Measurements from ENCODE around the gene TCF20.

TCF20 gene

DNA sequence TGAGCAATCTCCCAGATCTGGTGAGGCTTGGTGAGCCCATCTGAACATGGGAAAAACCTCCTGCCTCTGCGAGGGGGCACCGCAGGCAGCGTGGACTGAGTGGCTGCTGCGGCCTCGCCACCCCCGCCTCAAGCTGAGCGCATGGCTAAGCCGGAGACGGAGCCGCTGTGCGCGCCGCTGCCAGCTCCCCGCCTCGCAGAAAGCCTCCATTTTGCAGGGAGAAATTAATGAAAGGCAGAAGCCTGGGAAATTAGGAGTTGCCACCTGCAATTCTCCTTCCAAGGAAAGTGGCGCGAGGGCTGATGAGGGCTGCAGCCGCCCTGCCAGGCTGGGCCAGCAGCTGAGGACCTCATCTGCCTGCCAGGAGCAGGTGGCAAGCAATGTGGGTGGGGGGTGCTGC, 35.6 kb upstream of the TCF20 start:
- Histone ChIP-seq H3K9me3 (ENCODE audit: control insufficient read depth, insufficient read depth, low read length) (no peaks in the 10 kb centered on the region), H3K4me1 (ENCODE audit: insufficient read depth, low read length) (peaks cover 27% of the 10 kb centered on the region), H3K36me3 (ENCODE audit: insufficient read depth, low read length) (no peaks in the 10 kb centered on the region)

GRCh38 chr22:42304324-42304790, 33.9 kb upstream of the TCF20 start:
- Histone ChIP-seq H3K4me1 (ENCODE audit: insufficient read depth, low read length) (peaks cover 30% of the 10 kb centered on the region), H3K36me3 (ENCODE audit: insufficient read depth, low read length) (no peaks in the 10 kb centered on the region), H3K9ac (ENCODE audit: low read depth, low read length) (peak overlapping the region; percentile 35; the same call in 1 of the 2 replicates), H3K9me3 (ENCODE audit: control insufficient read depth, insufficient read depth, low read length) (no peaks in the 10 kb centered on the region)

More for the DNA sequence above, 35.6 kb upstream of the TCF20 start:
- no peak overlapping the region for H3K9ac ChIP-seq (ENCODE audit: low read depth, low read length)

DNA sequence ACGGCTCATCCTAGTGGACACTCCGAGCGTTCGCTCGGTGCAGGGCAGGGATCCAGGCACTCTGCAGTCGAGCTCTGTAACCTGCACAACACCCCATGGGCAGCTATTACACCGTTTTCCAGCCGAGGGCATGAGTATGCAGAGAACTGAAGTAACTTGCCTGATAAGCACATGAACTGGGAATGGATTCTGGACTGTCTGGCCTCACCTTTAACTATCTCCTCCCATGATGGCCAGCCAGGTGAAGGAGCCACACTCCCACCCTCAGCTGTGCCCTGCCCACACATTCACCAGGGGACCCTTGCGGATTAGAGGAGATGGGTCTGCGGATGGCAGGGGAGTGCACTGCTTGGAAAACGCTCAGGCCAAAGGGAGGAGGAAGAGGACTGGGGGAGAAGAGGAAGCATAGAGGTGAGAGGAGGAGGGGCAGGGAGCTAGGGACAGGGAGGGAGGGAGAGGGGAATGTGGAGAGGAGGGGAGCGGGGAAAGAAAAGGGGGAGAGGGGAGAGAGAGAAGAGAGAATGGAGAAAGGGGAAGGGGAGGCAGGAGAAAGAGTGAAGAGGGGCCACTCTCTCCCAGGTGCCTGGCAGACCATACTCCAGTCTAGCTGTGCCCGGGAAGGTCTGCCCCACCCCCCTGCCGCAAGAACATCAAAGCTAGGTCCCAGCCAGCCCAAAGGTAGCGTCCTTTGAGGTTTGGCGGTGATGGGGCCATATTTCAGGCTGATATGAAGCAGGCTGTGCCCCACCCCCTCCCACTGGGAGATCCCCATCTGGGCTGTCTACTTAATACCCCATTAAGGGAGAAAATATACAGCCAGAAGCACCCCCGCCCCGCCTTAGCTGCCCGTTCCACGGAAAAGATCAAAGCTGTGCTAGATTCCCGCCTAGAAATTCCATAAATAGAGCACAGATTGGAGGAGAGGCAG, 33.2 kb upstream of the TCF20 start:
- H3K4me1 ChIP-seq (ENCODE audit: insufficient read depth, low read length) = peaks cover 37% of the 10 kb centered on the region
- no peaks in the 10 kb centered on the region for H3K36me3 ChIP-seq (ENCODE audit: insufficient read depth, low read length)
- peak overlapping the region; percentile 35; the same call in 1 of the 2 replicates for H3K9ac ChIP-seq (ENCODE audit: low read depth, low read length)
- no peaks in the 10 kb centered on the region for H3K9me3 ChIP-seq (ENCODE audit: control insufficient read depth, insufficient read depth, low read length)

DNA sequence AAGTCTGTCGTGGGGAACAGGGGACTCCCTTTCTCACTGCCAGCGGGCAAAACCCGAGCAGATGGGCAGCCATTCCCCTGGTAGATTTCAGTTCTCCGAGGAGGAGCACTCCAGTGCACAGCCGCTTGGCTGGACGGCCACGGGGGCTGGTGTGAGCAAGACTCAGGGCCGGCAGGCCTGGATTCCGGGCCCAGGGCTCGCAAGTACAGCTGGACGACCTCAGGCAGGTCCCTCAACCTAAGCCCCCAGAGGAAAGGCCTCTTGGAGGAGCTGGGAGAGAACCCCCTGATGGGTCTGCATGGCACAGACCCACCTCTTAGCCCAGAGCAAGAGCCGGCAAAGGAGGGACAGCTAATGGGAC, 31.3 kb upstream of the TCF20 start:
- H3K4me1 ChIP-seq (ENCODE audit: insufficient read depth, low read length) = peaks cover 49% of the 10 kb centered on the region
- no peaks in the 10 kb centered on the region for H3K36me3 ChIP-seq (ENCODE audit: insufficient read depth, low read length)
- no peak overlapping the region for H3K9ac ChIP-seq (ENCODE audit: low read depth, low read length)
- H3K9me3 ChIP-seq (ENCODE audit: control insufficient read depth, insufficient read depth, low read length) = no peaks in the 10 kb centered on the region

DNA sequence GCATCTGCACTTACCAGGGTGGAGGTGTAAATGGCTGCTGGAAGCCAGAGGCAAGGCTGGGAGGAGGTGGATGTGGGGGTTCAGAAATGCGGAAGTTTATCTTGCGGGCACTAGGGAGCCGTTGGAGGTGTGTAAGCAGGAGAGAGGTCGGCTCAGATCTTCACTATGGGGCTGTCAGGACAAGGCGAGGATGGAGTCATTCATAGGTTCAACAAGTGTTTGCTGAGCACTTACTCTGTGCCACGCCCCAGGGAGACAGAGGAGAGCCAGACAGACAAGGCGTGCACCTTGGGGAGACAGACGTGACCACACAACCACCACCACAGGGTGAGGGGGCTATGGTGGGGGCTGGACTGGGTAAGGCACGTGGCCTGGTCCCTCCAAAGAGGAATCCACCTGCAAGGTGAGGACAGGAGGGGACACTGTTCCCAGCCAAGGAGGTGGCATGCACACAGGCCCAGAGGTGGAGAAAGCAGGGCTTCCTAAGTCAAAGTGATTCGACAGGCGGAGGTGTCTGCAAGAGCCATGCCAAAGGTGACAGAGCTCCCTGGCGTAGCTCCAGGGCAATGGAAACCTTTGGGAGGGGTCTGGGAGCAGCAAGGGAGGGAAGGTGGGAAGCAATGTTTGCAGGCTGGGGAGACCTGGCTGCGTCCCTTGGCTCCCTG, 30.8 kb upstream of the TCF20 start:
- H3K4me1 ChIP-seq (ENCODE audit: insufficient read depth, low read length) = peaks cover 49% of the 10 kb centered on the region
- H3K9ac ChIP-seq (ENCODE audit: low read depth, low read length) = no peak overlapping the region
- no peaks in the 10 kb centered on the region for H3K9me3 ChIP-seq (ENCODE audit: control insufficient read depth, insufficient read depth, low read length)
- no peaks in the 10 kb centered on the region for H3K36me3 ChIP-seq (ENCODE audit: insufficient read depth, low read length)

DNA sequence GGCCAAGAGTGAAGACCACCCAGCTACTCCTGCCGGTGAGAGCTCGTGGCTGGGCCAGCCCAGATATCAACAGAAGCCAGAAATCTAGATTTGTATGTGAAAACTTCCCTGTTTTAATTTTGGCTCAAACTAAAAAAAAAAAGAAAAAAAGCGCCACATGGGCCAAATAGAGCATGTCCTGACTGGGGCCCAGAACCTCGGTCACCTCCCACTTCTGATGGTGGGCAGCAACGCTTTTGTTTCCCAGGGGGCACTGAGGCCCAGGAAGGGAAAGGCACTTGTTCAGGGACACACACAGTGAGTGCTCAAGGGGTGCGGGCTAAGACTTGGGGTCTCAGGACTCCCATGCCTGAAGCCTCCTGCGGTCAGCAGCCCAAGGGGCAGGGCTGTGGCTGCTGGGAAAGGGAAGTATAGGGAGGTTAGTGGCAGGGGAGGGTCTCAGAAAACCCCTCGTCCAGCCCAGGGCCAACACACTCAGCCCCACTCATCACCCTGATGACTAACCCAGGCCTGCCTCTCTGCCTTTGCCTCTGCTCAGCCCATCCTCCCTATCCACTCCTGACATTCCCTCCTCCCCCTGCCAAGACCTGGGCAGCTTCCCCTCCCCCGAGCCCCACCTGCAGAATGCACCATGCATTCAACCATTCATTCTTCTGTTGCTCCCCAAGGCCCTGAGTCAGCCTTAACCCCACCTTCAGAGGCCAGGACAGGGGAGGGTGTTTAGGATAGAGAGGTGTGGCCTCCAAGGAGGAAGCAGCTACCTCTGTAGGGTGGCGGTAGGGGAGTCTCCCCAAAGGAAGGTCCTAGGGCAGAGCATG, 30.0 kb upstream of the TCF20 start:
- no peaks in the 10 kb centered on the region for H3K9me3 ChIP-seq (ENCODE audit: control insufficient read depth, insufficient read depth, low read length)
- peaks cover 49% of the 10 kb centered on the region for H3K4me1 ChIP-seq (ENCODE audit: insufficient read depth, low read length)
- H3K9ac ChIP-seq (ENCODE audit: low read depth, low read length) = peak overlapping the region; percentile 54
- H3K36me3 ChIP-seq (ENCODE audit: insufficient read depth, low read length) = no peaks in the 10 kb centered on the region

DNA sequence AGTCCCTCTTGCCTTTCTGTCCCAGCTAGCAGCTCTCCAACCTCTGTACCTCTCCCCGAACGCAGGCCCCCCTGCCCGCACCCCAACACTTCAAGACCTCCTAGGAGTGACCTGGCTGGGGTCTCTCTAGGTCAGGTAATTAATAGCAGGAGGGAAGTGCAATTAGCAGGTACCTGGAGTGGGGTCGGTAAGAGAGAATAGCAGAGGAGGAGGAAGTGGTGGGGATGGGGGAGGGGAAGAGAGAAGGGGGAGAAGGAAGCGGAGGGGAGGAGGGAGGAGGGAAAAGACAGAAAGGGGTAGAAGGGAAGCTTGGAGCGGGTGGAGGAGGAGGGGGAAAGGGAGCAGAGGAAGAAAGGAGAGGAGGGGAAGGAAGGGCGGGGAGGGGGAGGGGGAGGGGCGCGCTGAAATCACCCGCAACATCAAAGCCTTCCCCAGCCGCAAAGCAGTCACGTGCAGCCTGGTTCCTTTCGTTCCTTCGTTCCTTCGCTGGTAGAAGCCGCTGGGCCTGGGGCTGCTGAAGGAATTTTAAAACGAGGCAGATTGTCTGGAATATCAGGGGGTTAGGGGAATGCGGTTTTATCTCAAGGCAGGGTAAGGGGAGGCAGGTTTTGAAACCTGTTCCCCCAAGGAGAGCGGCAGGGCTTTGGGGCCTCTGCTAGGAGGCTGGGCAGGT, 29.3 kb upstream of the TCF20 start:
- Histone ChIP-seq H3K9me3 (ENCODE audit: control insufficient read depth, insufficient read depth, low read length) (no peaks in the 10 kb centered on the region), H3K9ac (ENCODE audit: low read depth, low read length) (peak overlapping the region; percentile 54), H3K4me1 (ENCODE audit: insufficient read depth, low read length) (peaks cover 49% of the 10 kb centered on the region), H3K36me3 (ENCODE audit: insufficient read depth, low read length) (no peaks in the 10 kb centered on the region)

GRCh38 chr22:42298746-42299145, 28.3 kb upstream of the TCF20 start:
- no peak overlapping the region for H3K9ac ChIP-seq (ENCODE audit: low read depth, low read length)
- H3K4me1 ChIP-seq (ENCODE audit: insufficient read depth, low read length) = peaks cover 47% of the 10 kb centered on the region
- H3K36me3 ChIP-seq (ENCODE audit: insufficient read depth, low read length) = no peaks in the 10 kb centered on the region
- no peaks in the 10 kb centered on the region for H3K9me3 ChIP-seq (ENCODE audit: control insufficient read depth, insufficient read depth, low read length)

DNA sequence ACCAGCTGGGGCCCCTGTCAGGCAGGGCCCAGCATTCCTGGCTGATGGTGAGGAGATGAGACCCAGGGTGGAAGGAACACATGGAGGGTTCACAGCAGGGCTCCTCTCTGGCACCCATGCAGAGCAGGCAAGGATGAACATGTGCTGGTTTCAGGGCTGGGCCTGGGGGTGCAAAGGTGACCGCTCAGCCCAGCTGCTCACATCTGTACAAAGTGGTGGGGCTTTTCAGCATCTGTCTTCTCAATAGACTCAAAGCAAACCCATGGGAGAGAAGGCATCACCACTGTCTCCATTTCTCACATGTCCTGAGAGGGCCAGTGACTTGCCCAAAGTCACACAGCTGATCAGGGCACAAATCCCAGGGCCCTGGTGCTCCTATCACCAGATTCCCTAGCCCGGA, 27.3 kb upstream of the TCF20 start:
- Histone ChIP-seq H3K9ac (ENCODE audit: low read depth, low read length) (no peak overlapping the region), H3K36me3 (ENCODE audit: insufficient read depth, low read length) (no peaks in the 10 kb centered on the region), H3K9me3 (ENCODE audit: control insufficient read depth, insufficient read depth, low read length) (no peaks in the 10 kb centered on the region), H3K4me1 (ENCODE audit: insufficient read depth, low read length) (peaks cover 51% of the 10 kb centered on the region)

DNA sequence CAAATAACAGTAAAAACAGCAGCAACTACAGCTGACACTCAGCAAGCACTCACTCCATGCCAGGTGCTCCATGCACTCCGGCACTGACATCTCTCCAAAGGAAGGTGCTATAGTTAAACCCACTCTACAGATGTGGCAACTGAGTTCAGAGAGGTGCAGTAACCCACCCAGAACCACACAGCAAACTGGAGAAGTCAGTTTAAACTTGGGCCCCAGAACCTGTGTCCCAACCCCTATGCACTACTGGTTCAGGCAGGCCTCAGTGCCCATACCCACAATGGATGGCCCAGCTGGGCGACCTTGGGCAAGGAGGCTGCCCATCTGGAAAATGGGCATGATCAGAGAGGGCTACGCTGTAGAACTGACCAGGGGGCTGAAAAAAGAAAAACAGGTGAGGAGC, 26.4 kb upstream of the TCF20 start:
- H3K36me3 ChIP-seq (ENCODE audit: insufficient read depth, low read length) = no peaks in the 10 kb centered on the region
- no peak overlapping the region for H3K9ac ChIP-seq (ENCODE audit: low read depth, low read length)
- peaks cover 55% of the 10 kb centered on the region for H3K4me1 ChIP-seq (ENCODE audit: insufficient read depth, low read length)
- H3K9me3 ChIP-seq (ENCODE audit: control insufficient read depth, insufficient read depth, low read length) = no peaks in the 10 kb centered on the region

DNA sequence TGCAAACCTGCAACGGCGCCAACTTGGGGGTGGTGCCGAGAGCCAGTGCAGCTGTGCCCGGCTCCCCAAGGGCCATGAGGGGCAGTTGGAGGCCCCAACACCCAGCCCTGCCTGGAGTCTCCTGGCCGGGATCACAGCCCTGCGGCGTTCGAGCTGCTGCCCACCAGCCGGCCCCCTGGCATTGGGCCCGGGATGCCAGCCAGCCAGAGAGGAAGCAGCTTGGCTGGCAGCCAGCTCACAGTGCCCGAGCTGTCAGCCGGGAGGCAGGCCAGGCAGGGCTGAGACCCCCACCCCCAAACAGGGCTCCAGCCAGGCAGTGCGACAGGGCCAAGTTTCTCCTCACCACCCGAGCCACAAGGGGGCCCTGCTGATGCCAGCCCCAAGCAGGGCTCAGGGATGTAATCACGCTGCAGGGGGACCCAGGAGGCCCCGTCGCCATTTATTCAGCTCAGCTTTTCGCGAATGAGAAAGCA, 26.0 kb upstream of the TCF20 start:
- Histone ChIP-seq H3K9ac (ENCODE audit: low read depth, low read length) (no peak overlapping the region), H3K9me3 (ENCODE audit: control insufficient read depth, insufficient read depth, low read length) (no peaks in the 10 kb centered on the region), H3K4me1 (ENCODE audit: insufficient read depth, low read length) (peaks cover 51% of the 10 kb centered on the region), H3K36me3 (ENCODE audit: insufficient read depth, low read length) (no peaks in the 10 kb centered on the region)

- Histone ChIP-seq H3K9me3 (ENCODE audit: control insufficient read depth, insufficient read depth, low read length) (no peaks in the 10 kb centered on the region), H3K9ac (ENCODE audit: low read depth, low read length) (no peak overlapping the region), H3K4me1 (ENCODE audit: insufficient read depth, low read length) (peaks cover 36% of the 10 kb centered on the region), H3K36me3 (ENCODE audit: insufficient read depth, low read length) (no peaks in the 10 kb centered on the region)
Observed at GRCh38 chr22:42294034-42294985, 23.9 kb upstream of the TCF20 start.

Measured in ES-I3 (cell line).